K562 (cell line): Measurements from ENCODE around the gene ZNF133. TPM values are rescaled to one million over a fixed set of nuclear protein-coding genes. Genes with fewer than 3 reads are reported as not detected.

Experiments used
- ATAC-seq: fragments of 200-7000 bp; cut with Tn5 transposase; 3 replicates; pipeline ENCODE4 v1.9.1; 2020; ENCODE audit warnings: moderate library complexity
- BruUV-seq: library from RNA; stranded (reverse); fragments of 400-500 nt; replicated peaks from 2 replicates; lab custom pipeline; 2021; lab: Mats Ljungman, UMichigan
- CTCF ChIA-PET: fragments of 300-600 bp; formaldehyde crosslinking; extraction: SDS; loops from one replicate; lab custom pipeline; 2021; ENCODE audit warnings: low intra/inter-chr PET ratio; lab: Yijun Ruan, JAX
- POLR2A ChIA-PET: fragments of 300-600, 350-650 bp; sonication (Branson Sonifier 250); formaldehyde crosslinking; extraction: SDS; loops from one replicate; lab custom pipeline; 2021; ENCODE audit warnings: antibody characterized with exemption, inconsistent platforms; lab: Yijun Ruan, JAX
- DNase-seq, 4 experiments: peaks; one replicate each; pipeline versions ENCODE4 v3.0.0 to v3.0.0-alpha.2; 2011 to 2018; ENCODE audit warnings: low spot score in 3 of 4, mixed read lengths in 3 of 4; ENCODE audit errors: extremely low read depth in 1 of 4
- FAIRE-seq: peaks from 2 replicates; lab custom pipeline; 2011; peaks lifted over from hg19 to GRCh38; lab: Jason Lieb, UNC
- H2AFZ ChIP-seq: 2 replicates; pipeline ENCODE4 v1.6.0; 2011; ENCODE audit warnings: low read depth, low read length, control low read depth, inconsistent platforms
- H3K27ac ChIP-seq: fragments of 200-600 bp; 3 replicates; pipeline ENCODE4 v1.8.0; 2011; ENCODE audit warnings: low read depth, mild to moderate bottlenecking, control low read depth, inconsistent platforms, low read length, moderate library complexity, mixed read lengths; ENCODE audit errors: extremely low read depth
- H3K27me3 ChIP-seq, 2 experiments: fragments of 300-600 bp in 1 of 2; 2 replicates in 1 of 2; 3 replicates in 1 of 2; pipeline versions ENCODE4 v1.6.0 to v1.8.0; 2011; ENCODE audit warnings: inconsistent platforms in 2 of 2, low read length in 2 of 2, mild to moderate bottlenecking in 1 of 2, mixed read lengths in 1 of 2, moderate library complexity in 1 of 2; ENCODE audit not compliant: control insufficient read depth in 2 of 2, insufficient read depth in 2 of 2
- H3K36me3 ChIP-seq: fragments of 300-600 bp; 3 replicates; pipeline ENCODE4 v1.8.0; 2011; ENCODE audit warnings: mild to moderate bottlenecking, low read length, inconsistent platforms; ENCODE audit not compliant: control insufficient read depth, insufficient read depth
- H3K4me1 ChIP-seq, 2 experiments: fragments of 200-600 bp in 1 of 2; replicated peaks in 1 of 2; 2 replicates in 1 of 2; 3 replicates in 1 of 2; pipeline versions ENCODE4 v1.5.1 to v1.8.0; 2011; ENCODE audit warnings: inconsistent platforms in 2 of 2, low read length in 2 of 2, mild to moderate bottlenecking in 1 of 2, mixed read lengths in 1 of 2, moderate library complexity in 1 of 2; ENCODE audit not compliant: control insufficient read depth in 2 of 2, insufficient read depth in 2 of 2
- H3K4me2 ChIP-seq: 2 replicates; pipeline ENCODE4 v1.6.1; 2011; ENCODE audit warnings: low read length, control low read depth, inconsistent platforms, mixed read lengths; ENCODE audit not compliant: insufficient read depth
- H3K4me3 ChIP-seq: fragments of 200-600 bp; sonication (generic), shearing (Covaris generic); 2 replicates; pipeline ENCODE4 v1.5.1; 2016; ENCODE audit warnings: control low read depth, inconsistent platforms
- H3K79me2 ChIP-seq: fragments of 200-600 bp; 3 replicates; pipeline ENCODE4 v1.8.0; 2011; ENCODE audit warnings: low read length, inconsistent platforms; ENCODE audit not compliant: control insufficient read depth, insufficient read depth
- H3K9ac ChIP-seq, 2 experiments: 2 replicates each; pipeline versions ENCODE4 v1.6.0 to v1.6.1; 2011; ENCODE audit warnings: low read depth in 2 of 2, low read length in 2 of 2, control low read depth in 1 of 2, inconsistent platforms in 1 of 2, mild to moderate bottlenecking in 1 of 2, mixed read lengths in 1 of 2; ENCODE audit not compliant: insufficient read depth in 1 of 2
- H3K9me1 ChIP-seq: one replicate; pipeline ENCODE4 v1.6.0; 2011; ENCODE audit warnings: inconsistent platforms, mild to moderate bottlenecking, low read length, moderate library complexity; ENCODE audit not compliant: control insufficient read depth, insufficient read depth
- H3K9me3 ChIP-seq: replicated peaks from 2 replicates; pipeline ENCODE4 v1.5.1; 2011; ENCODE audit warnings: low read depth, low read length, inconsistent platforms; ENCODE audit not compliant: control insufficient read depth, insufficient read depth
- H4K20me1 ChIP-seq: replicated peaks from 2 replicates; pipeline ENCODE4 v1.6.1; 2011; ENCODE audit warnings: low read length, inconsistent platforms, mixed read lengths; ENCODE audit not compliant: control insufficient read depth, insufficient read depth
- CCAR2 ChIP-seq: fragments of 200-400 bp; formaldehyde crosslinking; IDR thresholded peaks from 2 replicates; pipeline ENCODE4 v1.6.1; 2017; ENCODE audit warnings: mild to moderate bottlenecking, low read depth, low read length
- CEBPB ChIP-seq: fragments of 450-650 bp; IDR thresholded peaks from 2 replicates; pipeline ENCODE4 v1.6.1; 2016; ENCODE audit warnings: missing genetic modification characterization, missing compliant biosample characterization
- MYNN ChIP-seq, 2 experiments: sonication (generic); formaldehyde crosslinking in 1 of 2; IDR thresholded peaks; 2 replicates each; pipeline versions ENCODE4 v1.5.0 to v1.6.1; 2016 to 2020; ENCODE audit warnings: antibody characterized with exemption in 1 of 2, missing genetic modification reagents in 1 of 2
- OTX1 ChIP-seq: fragments of 450-650 bp; formaldehyde crosslinking; IDR thresholded peaks from 2 replicates; pipeline ENCODE4 v1.4.0; 2022; ENCODE audit warnings: mild to moderate bottlenecking
- POLR3G ChIP-seq: IDR thresholded peaks from 2 replicates; pipeline ENCODE4 v1.6.1; 2011; ENCODE audit not compliant: insufficient read length, insufficient replicate concordance; ENCODE audit errors: extremely low read depth
- RBM22 ChIP-seq: fragments of 200-400 bp; formaldehyde crosslinking; IDR thresholded peaks from 2 replicates; pipeline ENCODE4 v1.6.1; 2018; ENCODE audit warnings: low read length, low read depth; ENCODE audit not compliant: poor library complexity, severe bottlenecking
- RNF219 ChIP-seq: fragments of 250-450 bp; sonication (Bioruptor Pico); IDR thresholded peaks from 2 replicates; pipeline ENCODE4 v1.5.0; 2022; ENCODE audit warnings: mild to moderate bottlenecking
- SMARCB1 ChIP-seq: IDR thresholded peaks from 2 replicates; pipeline ENCODE4 v1.6.1; 2011; ENCODE audit warnings: improper control_type of control experiment, low read depth; ENCODE audit not compliant: insufficient read length
- ZNF175 ChIP-seq: fragments of 200-800 bp; sonication (Bioruptor generic); IDR thresholded peaks from 2 replicates; pipeline ENCODE4 v1.6.1; 2016; ENCODE audit warnings: low read depth, mild to moderate bottlenecking, missing genetic modification characterization, missing compliant biosample characterization
- ZNF217 ChIP-seq: sonication (generic); formaldehyde crosslinking; IDR thresholded peaks from 2 replicates; pipeline ENCODE4 v1.8.0; 2022; ENCODE audit warnings: mild to moderate bottlenecking, missing genetic modification reagents
- ZNF740 ChIP-seq, 3 experiments: fragments of 200-800 bp in 1 of 3; sonication (Bioruptor generic) in 1 of 3; sonication (generic) in 1 of 3; formaldehyde crosslinking in 1 of 3; IDR thresholded peaks; 2 replicates each; pipeline versions ENCODE4 v1.6.1 to v1.8.0; 2016 to 2022; ENCODE audit warnings: mild to moderate bottlenecking in 2 of 3, missing compliant biosample characterization in 2 of 3, missing genetic modification characterization in 2 of 3, missing genetic modification reagents in 1 of 3
- WGBS: fragments of 100-300 bp; shearing (Covaris generic); methylation state at CpG from one replicate; pipeline ENCODE4 v1.1.6; 2016; ENCODE audit warnings: low coverage, mixed read lengths; ENCODE audit not compliant: insufficient coverage; ENCODE audit errors: missing lambda C conversion rate; 5-methylcytosine and 5-hydroxymethylcytosine counted together
- in situ Hi-C: fragments of 300-500 bp; cut with MboI; formaldehyde crosslinking; loops from 4 replicates; pipeline ENCODE4 v1.15.0; 2018; ENCODE audit warnings: inconsistent platforms, mixed read lengths
- intact Hi-C: fragments of 100-400 bp; cut with micrococcal nuclease; formaldehyde crosslinking; loops from 2 replicates; pipeline ENCODE4 v1.14.2; 2022
- polyA plus RNA-seq, 8 experiments: library from polyadenylated mRNA; depleted of rRNA in 4 of 8; stranded (reverse) in 5 of 8; unstranded in 3 of 8; fragments of >200 nt; fragmentation: Nextera tagmentation in 2 of 8; fragmentation: Illumina TruSeq in 1 of 8; extraction: Ambion mirVana in 2 of 8; extraction: Trizol in 1 of 8; gene quantifications; 2 replicates each; pipeline versions ENCODE4 v1.2.1 to v1.2.3, GENCODE V29; 2011 to 2014; ENCODE audit warnings: inconsistent platforms in 1 of 8, missing spikeins in 1 of 8
- total RNA-seq, 7 experiments: library from RNA; depleted of rRNA in 6 of 7; stranded (reverse); fragments of >200 nt in 6 of 7; fragmentation: Illumina TruSeq in 2 of 7; extraction: Trizol in 2 of 7; gene quantifications; 2 replicates each; pipeline versions ENCODE4 v1.2.1 to v1.2.3, GENCODE V29; 2011 to 2021; ENCODE audit warnings: low replicate concordance in 1 of 7

Gene ZNF133
- total and polyA plus RNA-seq, 9 of the 15 experiments (the other 6 are each of a cell fraction or from before 2014, with no cell fraction given), result 1.1 to 6.5 (median 3.8) TPM

- no peak for TF ChIP-seq CCAR2
- no peak for TF ChIP-seq RBM22
- TF ChIP-seq ZNF217 (CRISPR knock-in tag), result no peak
- TF ChIP-seq MYNN (IDR thresholded peaks at IDR 0.05), result no peak
- no peak for TF ChIP-seq MYNN (CRISPR knock-in tag; IDR thresholded peaks at IDR 0.05)
Measured at GRCh38 chr20:18263723-18264122, 24.6 kb upstream of the ZNF133 start (continued).

DNA sequence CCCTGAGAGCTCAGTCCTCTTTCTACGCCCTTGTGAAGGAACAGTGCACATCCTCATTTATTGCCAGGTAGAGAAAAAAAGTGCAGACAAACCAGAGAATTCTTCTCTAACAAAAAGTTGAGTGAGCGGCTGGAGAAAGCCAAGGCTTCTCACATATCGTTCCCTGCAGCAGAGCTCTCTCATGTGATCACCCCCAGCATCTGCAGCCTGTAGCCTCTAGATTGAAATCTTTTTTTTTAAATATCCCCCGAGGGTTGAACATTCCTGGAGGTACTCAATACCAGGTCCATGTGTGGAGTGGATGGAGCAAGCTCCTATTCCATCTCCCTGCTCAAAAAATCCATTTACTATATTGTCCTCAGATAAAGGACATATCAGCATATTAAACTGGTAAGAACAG lies 22.9 kb upstream of the ZNF133 start:
- H3K4me2 ChIP-seq, result no peak overlapping the region
- intact Hi-C loops, result no loop called here
- ChIA-PET POLR2A (no interaction called here), CTCF (no interaction called here)
- 3% methylated on average over 4 of the region's 4 CpGs for WGBS
- H4K20me1 ChIP-seq, result no peaks in the 10 kb centered on the region
- H3K4me3 ChIP-seq, result no peak overlapping the region
- no peaks in the 10 kb centered on the region for H3K9me3 ChIP-seq
- no peaks in the 10 kb centered on the region for H3K9me1 ChIP-seq
- ATAC-seq, result no peak
- no peaks in the 10 kb centered on the region for H3K36me3 ChIP-seq
- H3K27me3 ChIP-seq, result peaks cover 0 to 12% of the 10 kb centered on the region in 2 experiments; a peak in 4 of 5 replicates
- H3K9ac ChIP-seq, result no peak overlapping the region
- no peaks in the 10 kb centered on the region for H3K79me2 ChIP-seq
- no TSS peak for BruUV-seq
- no peak overlapping the region for H3K27ac ChIP-seq
- H3K4me1 ChIP-seq, result no peaks in the 10 kb centered on the region
- in situ Hi-C loops, result no loop called here
- H2AFZ ChIP-seq, result no peak overlapping the region
- no peak for TF ChIP-seq ZNF175 (CRISPR knock-in tag)
- TF ChIP-seq OTX1 (CRISPR knock-in tag), result no peak
- no peak for TF ChIP-seq POLR3G
- no peak for TF ChIP-seq ZNF740 (CRISPR knock-in tag; IDR thresholded peaks at IDR 0.05)
- TF ChIP-seq ZNF740 (tag; IDR thresholded peaks at IDR 0.05), result no peak
- TF ChIP-seq SMARCB1, result no peak
- no peak for TF ChIP-seq RNF219 (CRISPR knock-in tag)
- no peak for TF ChIP-seq CEBPB (tag)
- TF ChIP-seq, all 486 proteins: peak for 0
- no peak for DNase-seq
- no peak for FAIRE-seq
